Common myeloid progenitor, CD34-positive (primary cell): ENCODE data around the gene SLCO1A2.
"Not testable (repeated sequence)": the region's sequence is repeated elsewhere in the genome, so short reads cannot be mapped to it uniquely, and the experiment has no call there.

ENCODE experiments used
- CTCF ChIA-PET: fragments of 350-600 bp; sonication (Branson Sonifier 250); formaldehyde crosslinking; loops from one replicate; lab custom pipeline; 2021; ENCODE audit warnings: antibody characterized with exemption; lab: Charles Lee
- POLR2A ChIA-PET: fragments of 350-600 bp; sonication (Branson Sonifier 250); formaldehyde crosslinking; loops from one replicate; lab custom pipeline; 2021; ENCODE audit warnings: antibody characterized with exemption; lab: Charles Lee
- DNase-seq, 3 donors: peaks; one replicate each; pipeline versions ENCODE4 v3.0.0 to v3.0.0-alpha.2; 2013
- H3K27ac ChIP-seq, 2 experiments: 1 replicate in 1 of 2; 2 replicates in 1 of 2; pipeline ENCODE4 v1.7.0; 2013; ENCODE audit warnings: inconsistent platforms in 2 of 2, low read length in 2 of 2, mild to moderate bottlenecking in 2 of 2, low read depth in 1 of 2, moderate library complexity in 1 of 2; ENCODE audit not compliant: severe bottlenecking in 2 of 2, insufficient read depth in 1 of 2, poor library complexity in 1 of 2
- H3K27me3 ChIP-seq, 5 experiments: replicated peaks in 2 of 5; 1 replicate in 3 of 5; 2 replicates in 2 of 5; pipeline versions ENCODE4 v1.6.1 to v1.7.0; 2013; ENCODE audit warnings: low read length in 4 of 5, mild to moderate bottlenecking in 2 of 5, moderate library complexity in 2 of 5, inconsistent platforms in 1 of 5; ENCODE audit not compliant: insufficient read depth in 5 of 5, control insufficient read depth in 4 of 5
- H3K36me3 ChIP-seq, 4 experiments: 1 replicate in 2 of 4; 2 replicates in 2 of 4; pipeline versions ENCODE4 v1.6.1 to v1.7.0; 2013; ENCODE audit warnings: low read length in 3 of 4, control low read depth in 1 of 4, mild to moderate bottlenecking in 1 of 4; ENCODE audit not compliant: control insufficient read depth in 4 of 4, insufficient read depth in 4 of 4
- H3K4me1 ChIP-seq, 4 experiments: 1 replicate in 3 of 4; 2 replicates in 1 of 4; pipeline versions ENCODE4 v1.6.1 to v1.7.1; 2013; ENCODE audit warnings: low read length in 3 of 4, mild to moderate bottlenecking in 3 of 4, control low read depth in 1 of 4, inconsistent platforms in 1 of 4, moderate library complexity in 1 of 4; ENCODE audit not compliant: control insufficient read depth in 4 of 4, insufficient read depth in 4 of 4; ENCODE audit errors: control extremely low read depth in 1 of 4
- H3K4me3 ChIP-seq, 7 experiments: 1 replicate in 4 of 7; 2 replicates in 3 of 7; pipeline versions ENCODE4 v1.5.1 to v1.7.0; 2013; ENCODE audit warnings: mild to moderate bottlenecking in 7 of 7, low read length in 6 of 7, moderate library complexity in 6 of 7, inconsistent platforms in 2 of 7, low read depth in 2 of 7, control low read depth in 1 of 7; ENCODE audit not compliant: insufficient read depth in 4 of 7, control insufficient read depth in 1 of 7; ENCODE audit errors: extremely low read depth in 1 of 7
- H3K9me3 ChIP-seq, 5 experiments: 1 replicate in 4 of 5; 2 replicates in 1 of 5; pipeline versions ENCODE4 v1.6.1 to v1.7.1; 2013; ENCODE audit warnings: low read length in 4 of 5, mild to moderate bottlenecking in 2 of 5, inconsistent platforms in 1 of 5, low read depth in 1 of 5, moderate library complexity in 1 of 5; ENCODE audit not compliant: control insufficient read depth in 4 of 5, insufficient read depth in 2 of 5; ENCODE audit errors: control extremely low read depth in 1 of 5
- WGBS: methylation state at CpG from one replicate; pipeline ENCODE4 v1.1.5; 2013; ENCODE audit not compliant: insufficient coverage; 5-methylcytosine and 5-hydroxymethylcytosine counted together

Gene SLCO1A2

GRCh38 chr12:21369141-21369980 is 34.6 kb upstream of the SLCO1A2 start:
- Histone ChIP-seq H3K9me3 (peaks cover 0 to 4% (median 0%) of the 10 kb centered on the region in 5 experiments), H3K36me3 (no peaks in the 10 kb centered on the region), H3K4me1 (no peaks in the 10 kb centered on the region), H3K27ac (no peak overlapping the region), H3K4me3 (no peak overlapping the region), H3K27me3 (peaks cover 0 to 2% (median 0%) of the 10 kb centered on the region in 5 experiments)
- DNase-seq = no peak
- 25% methylated on average over 1 of the region's 4 CpGs for WGBS
- ChIA-PET POLR2A (no interaction called here), CTCF (interaction anchor here (1.6 kb wide), 1 partner anchor 51 kb away, joined by 3 read pairs; no protein-coding TSS in a partner anchor)

GRCh38 chr12:21360632-21361031 is 25.9 kb upstream of the SLCO1A2 start:
- H3K4me1 ChIP-seq, H3K4me3 ChIP-seq, H3K36me3 ChIP-seq, H3K27me3 ChIP-seq, H3K27ac ChIP-seq, H3K9me3 ChIP-seq, POLR2A ChIA-PET, DNase-seq: not testable (repeated sequence)
- CTCF ChIA-PET = interaction anchor here (1.4 kb wide), 1 partner anchor 47 kb away, joined by 3 read pairs; no protein-coding TSS in a partner anchor
- WGBS = 86% methylated on average over 9 of the region's 10 CpGs

- CTCF ChIA-PET = no interaction called here
- H3K36me3 ChIP-seq = no peaks in the 10 kb centered on the region
- no peak overlapping the region for H3K27ac ChIP-seq
- H3K4me1 ChIP-seq = no peaks in the 10 kb centered on the region
- H3K9me3 ChIP-seq = no peaks in the 10 kb centered on the region
- no peaks in the 10 kb centered on the region for H3K27me3 ChIP-seq
- POLR2A ChIA-PET = no interaction called here
- 100% methylated on average over 1 of the region's 1 CpG for WGBS
- H3K4me3 ChIP-seq = no peak overlapping the region
- DNase-seq = no peak
Measured at GRCh38 chr12:21354641-21355040, 19.9 kb upstream of the SLCO1A2 start.

- Histone ChIP-seq H3K36me3 (no peaks in the 10 kb centered on the region), H3K27me3 (no peaks in the 10 kb centered on the region), H3K27ac (no peak overlapping the region), H3K4me3 (no peak overlapping the region), H3K9me3 (no peaks in the 10 kb centered on the region), H3K4me1 (no peaks in the 10 kb centered on the region)
- ChIA-PET CTCF (interaction anchor here (0.7 kb wide), 1 partner anchor 93 kb away, joined by 3 read pairs; no protein-coding TSS in a partner anchor), POLR2A (no interaction called here)
- DNase-seq = no peak
- 100% methylated on average over 1 of the region's 4 CpGs for WGBS
Measured at GRCh38 chr12:21353948-21354347, 19.2 kb upstream of the SLCO1A2 start.

GRCh38 chr12:21353487-21353886 is 18.8 kb upstream of the SLCO1A2 start:
- POLR2A ChIA-PET = no interaction called here
- WGBS = 57% methylated on average over 1 of the region's 1 CpG

GRCh38 chr12:21350975-21351374 is 16.3 kb upstream of the SLCO1A2 start:
- Histone ChIP-seq H3K27ac (no peak overlapping the region), H3K9me3 (no peaks in the 10 kb centered on the region), H3K4me3 (no peak overlapping the region), H3K27me3 (no peaks in the 10 kb centered on the region), H3K4me1 (no peaks in the 10 kb centered on the region), H3K36me3 (no peaks in the 10 kb centered on the region)
- DNase-seq = no peak
- 80% methylated on average over 1 of the region's 1 CpG for WGBS
- ChIA-PET CTCF (no interaction called here), POLR2A (no interaction called here)

More at GRCh38 chr12:21353487-21353886, 18.8 kb upstream of the SLCO1A2 start:
- H3K4me1 ChIP-seq = no peaks in the 10 kb centered on the region
- H3K9me3 ChIP-seq = no peaks in the 10 kb centered on the region
- no peak overlapping the region for H3K27ac ChIP-seq
- no peaks in the 10 kb centered on the region for H3K36me3 ChIP-seq
- DNase-seq = no peak
- CTCF ChIA-PET = interaction anchor here (0.7 kb wide), 2 partner anchors 57 to 92 kb away, joined by 3 to 5 read pairs; no protein-coding TSS in a partner anchor
- H3K27me3 ChIP-seq = no peaks in the 10 kb centered on the region
- H3K4me3 ChIP-seq = no peak overlapping the region

GRCh38 chr12:21346542-21347205 is 12.0 kb upstream of the SLCO1A2 start:
- Histone ChIP-seq H3K27ac (no peak overlapping the region), H3K36me3 (no peaks in the 10 kb centered on the region), H3K4me3 (no peak overlapping the region), H3K4me1 (no peaks in the 10 kb centered on the region), H3K9me3 (no peaks in the 10 kb centered on the region), H3K27me3 (no peaks in the 10 kb centered on the region)
- ChIA-PET POLR2A (no interaction called here), CTCF (no interaction called here)
- no peak for DNase-seq
- no CpG with 5 or more reads among the region's 1 CpG for WGBS
